Activated gamma-delta T cell treated with Interleukin-2 at 50 U/mL for 16 hours (primary cell): ENCODE measurements around the gene PLCB1.

Experiments used
- DNase-seq: peaks from one replicate; pipeline ENCODE4 v3.0.0-alpha.2; 2020

Gene PLCB1

DNA sequence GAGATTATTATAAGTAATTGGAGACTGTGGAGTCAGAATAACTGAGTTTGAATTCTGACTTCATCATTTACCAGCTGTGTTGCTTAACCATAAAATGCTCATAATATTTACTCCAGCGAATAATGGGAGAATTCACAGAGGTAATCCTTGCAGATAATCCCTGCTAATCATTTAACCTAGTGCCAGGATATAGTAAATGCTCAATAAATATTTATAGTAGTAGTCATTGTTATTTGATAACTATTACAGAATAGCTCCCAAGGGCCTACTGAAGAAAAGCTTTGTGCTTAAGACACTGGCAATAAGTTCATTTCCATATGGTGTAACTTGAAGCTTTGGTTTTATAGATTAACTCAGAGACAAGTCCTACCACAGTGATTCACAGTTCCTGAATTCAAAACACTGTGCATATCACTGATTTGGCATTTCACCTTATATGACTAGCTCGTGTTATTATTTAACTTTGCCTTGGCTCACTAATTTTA is 728.0 kb downstream of the PLCB1 start:
- no peak for DNase-seq

DNA sequence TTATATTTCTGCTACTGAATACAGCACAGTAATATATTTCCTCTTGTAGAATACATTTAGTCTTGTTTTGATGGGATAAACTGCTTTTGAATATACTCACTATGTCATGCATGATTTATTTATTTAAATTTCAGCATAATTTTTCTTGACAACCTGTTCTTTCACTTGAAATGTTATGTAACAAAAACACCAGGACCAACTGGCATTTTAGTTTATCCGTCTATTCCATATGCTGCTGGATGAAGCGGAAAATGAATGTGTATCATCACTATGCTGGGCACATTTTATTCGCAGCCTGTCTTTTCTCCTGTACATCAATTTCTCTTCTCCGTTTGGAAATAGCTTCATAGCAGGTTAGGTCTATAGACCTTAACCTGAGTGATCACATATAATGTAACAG is 730.0 kb downstream of the PLCB1 start:
- DNase-seq = no peak

DNA sequence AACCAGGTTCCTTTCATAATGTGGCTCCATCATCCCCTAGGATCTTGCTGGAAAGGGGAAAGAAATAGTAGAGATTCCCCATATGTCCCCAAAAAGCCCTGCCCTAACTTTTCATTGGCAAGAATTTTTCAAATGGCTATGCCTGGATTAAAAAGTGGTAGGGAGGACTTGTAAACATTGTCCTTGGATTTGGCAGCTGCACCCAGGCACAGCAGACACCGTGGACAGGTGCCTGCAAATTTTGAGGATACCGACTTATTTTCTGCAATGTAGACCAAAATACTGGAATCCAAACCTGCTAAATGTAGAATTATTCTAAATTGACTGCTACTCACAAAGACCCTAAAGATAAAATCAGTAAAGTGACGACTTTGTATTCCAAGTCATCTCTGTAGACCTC is 733.6 kb downstream of the PLCB1 start:
- no peak for DNase-seq

DNA sequence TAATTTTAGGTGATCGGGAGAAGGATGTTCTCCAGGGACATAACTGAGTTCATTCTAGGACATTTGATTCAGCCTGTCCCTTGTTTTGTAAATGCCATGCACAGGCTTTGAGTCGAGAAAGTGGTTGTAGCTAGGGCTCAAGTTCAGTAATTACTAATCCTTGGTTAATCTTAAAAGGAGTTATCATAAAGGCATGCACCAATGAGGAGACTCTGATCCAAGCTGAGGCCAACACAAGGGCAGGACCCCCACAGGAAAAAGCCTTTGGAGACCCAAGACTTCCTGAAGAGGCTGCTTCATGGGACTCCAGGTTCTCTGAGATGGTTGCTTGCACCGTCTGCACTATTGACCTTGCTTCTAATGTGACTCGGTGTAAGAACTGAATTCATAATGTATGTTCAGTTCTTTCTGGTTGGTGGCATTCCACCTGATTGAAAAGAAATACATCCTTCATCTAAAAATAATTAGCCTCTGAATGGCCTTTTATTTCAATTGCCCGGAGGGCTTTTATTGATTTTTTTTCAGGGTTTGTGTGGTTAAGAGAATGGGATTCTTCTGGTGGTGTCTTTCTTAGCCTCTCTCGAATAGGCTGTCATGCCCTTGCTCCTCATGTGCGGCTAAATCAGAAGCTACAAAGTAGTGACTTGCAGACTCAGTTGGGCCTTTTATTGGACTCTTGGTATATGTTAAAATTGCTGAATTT is 735.1 kb downstream of the PLCB1 start:
- no peak for DNase-seq

DNA sequence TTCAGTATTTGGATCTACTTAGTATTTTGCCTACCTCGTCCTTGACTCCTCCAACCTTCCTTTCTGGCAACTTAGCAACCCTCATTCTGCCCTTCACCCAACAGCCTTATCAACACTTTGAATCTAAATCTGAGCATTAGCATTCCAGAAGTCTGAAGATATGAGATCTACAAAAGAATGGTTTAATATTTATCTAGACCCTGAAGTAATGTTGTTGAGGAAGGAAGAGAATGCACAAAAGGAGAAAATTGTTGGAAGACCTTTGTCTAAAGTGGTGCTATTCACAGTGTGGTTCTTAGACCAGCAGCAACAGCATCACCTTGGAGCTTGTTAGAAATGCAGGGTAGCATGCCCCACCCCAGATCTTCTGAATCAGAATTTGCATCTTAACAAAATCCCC is 738.6 kb downstream of the PLCB1 start:
- DNase-seq = no peak

DNA sequence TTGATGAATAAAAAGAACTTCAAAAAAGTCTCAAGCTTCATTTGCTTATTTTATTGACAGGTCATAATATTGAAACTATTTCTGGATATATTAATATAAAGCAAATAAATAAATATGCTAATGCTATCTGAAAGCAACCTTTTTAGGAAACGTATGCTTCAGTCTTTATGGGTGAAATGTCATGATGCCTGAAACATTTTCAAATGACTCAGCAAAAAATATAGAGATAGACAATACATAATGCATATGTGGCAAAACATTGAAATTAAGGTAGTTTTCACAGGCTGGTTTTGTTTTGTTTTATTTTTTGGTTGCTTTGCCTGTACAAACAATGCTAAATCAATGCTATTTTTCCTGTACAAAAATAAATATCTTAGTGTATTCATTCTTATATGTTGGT is 742.4 kb downstream of the PLCB1 start:
- DNase-seq = no peak

DNA sequence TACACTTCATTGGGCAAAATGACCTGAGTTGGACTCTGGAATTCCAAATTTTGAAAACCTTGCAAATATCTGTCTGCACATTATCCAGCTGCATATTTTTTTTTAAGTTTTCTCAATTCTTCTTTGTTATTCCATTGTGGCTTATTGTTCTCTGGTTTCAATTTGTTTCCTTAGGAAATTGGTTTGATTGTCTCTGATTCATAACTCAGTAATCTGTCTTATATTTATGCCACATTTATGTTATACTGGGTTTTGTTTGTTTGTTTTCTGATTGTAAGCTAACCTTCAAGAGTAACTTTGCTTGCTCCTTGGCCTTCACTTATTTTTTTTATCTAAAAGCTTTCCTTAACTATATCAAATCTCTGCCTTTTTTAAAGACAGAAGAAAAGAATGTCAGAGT is 743.5 kb downstream of the PLCB1 start:
- DNase-seq = no peak

DNA sequence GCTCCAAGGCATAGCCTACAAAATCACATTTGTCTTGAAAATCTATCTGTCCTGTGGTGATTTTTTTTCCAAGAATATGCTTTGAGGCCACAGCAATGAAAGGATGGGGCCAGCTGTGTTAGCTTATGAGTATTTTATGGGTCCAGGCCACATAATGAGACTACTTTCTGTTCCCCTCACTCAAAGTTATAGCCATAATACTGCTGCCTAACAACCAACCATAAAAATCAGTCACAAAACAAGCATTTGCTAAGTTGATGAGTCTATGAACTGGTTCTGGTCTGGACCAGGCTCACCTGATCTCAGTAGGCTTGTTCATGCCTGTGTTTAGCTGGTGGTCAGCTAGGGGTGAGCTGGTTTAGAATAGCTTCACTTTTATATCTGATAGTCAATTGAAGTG is 744.3 kb downstream of the PLCB1 start:
- no peak for DNase-seq

DNA sequence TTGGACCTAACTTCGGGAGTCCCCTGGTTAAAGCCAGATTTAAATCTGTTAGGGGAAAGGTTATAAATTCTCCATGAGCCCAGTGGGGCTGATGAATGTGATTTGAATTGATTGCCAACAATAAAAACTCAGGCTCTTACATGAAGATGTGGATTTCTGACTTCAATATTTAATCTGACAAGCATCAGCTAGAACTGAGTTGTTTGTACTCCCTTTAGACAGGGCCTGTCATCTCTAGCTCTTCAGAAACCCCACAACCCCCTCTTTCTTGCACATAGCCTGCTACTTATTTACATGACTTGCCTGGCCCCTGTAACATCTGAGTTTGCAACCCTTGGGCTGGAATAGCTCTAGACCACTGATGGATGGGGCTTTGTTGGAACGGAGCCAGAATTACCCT is 745.2 kb downstream of the PLCB1 start:
- no peak for DNase-seq

DNA sequence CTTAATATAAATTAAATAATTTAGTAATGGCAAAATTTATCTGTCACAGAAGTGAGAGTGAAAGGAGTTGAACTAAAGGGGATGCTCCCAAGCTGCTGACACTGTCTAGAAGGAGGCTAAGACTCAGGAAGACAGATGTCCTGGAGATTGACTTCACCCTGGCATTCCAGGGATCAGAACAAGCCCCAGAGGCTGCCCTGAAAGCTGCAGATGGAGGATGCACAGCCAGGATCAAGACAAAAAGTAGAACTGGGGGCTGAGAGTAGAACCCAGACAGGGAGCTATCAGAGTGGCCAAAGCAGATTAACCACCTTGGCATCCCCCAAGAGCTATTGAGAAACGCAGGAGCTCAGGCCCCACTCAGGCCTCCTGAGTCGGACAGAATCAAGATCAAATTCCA is 747.6 kb downstream of the PLCB1 start:
- no peak for DNase-seq

DNA sequence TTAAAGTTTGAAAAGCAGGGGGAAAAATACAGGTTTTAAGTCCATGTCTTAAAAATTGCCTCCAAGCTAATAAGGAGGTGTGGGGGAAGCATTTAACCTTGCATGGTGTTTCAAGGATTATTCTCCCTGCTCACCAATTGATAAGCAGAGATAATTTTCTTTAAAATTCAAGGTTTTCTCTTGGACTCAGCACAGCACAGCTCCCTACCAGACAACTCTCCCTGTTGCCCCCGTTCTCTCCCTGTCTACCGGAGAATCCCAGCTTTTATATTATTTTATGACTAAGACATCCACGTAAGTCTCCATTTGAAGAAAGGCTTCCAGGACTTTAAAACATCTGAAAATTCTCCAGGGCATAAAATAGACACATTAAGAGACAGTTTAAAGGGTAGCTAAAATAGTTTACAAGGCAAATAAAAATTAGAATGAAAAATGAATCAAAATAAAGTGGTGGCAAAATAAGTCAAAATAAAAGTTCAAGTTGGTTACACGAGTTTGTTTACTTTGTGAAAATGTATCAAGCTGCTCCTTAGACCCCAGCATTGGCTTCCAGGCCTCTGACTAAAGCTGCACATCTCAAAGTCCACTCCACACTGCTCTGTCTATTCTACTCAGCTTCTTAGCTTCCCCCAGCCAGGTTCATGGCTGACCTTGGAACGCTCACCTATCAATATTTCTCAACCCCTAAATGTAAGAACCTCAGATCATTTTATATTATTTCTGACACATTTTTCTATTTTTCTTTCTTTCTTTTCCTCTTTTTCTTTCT is 748.2 kb downstream of the PLCB1 start:
- no peak for DNase-seq

DNA sequence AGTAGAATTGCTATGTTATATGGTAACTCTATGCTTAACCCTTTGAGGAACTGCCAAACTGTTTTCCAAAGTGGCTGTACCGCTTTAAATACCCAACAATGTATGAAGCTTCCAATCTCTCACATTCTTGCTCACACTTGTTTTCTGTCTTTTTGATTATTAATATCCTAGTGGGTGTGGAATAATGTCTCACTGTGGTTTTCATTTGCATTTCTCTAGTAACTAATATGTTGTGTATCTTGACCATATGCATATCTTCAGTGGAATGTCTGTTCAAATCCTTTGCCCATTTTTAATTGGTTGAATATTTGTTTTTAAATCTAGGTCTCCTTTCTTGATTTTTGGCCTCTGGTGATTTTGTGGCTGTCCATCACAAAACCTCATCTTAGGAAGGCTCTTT is 759.0 kb downstream of the PLCB1 start:
- DNase-seq = no peak

DNA sequence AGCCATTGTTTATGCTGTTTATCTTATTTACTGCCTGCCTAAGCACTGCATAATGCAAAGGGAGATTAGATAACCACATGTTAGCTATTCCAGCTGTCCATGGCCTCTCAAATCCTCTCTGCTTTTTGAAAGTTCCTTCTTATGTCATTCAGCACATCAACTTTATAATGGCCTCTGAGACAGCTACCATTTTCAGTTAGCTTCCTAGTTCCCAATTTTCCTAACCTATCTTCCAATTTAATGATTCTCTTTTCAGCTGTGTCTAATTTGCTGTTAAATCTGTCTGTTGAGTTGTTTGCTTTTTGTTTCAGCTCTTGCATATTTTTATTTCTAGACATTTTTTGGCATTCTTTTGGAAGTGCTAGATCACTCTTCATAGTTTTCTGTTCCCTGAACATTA is 763.4 kb downstream of the PLCB1 start:
- no peak for DNase-seq

DNA sequence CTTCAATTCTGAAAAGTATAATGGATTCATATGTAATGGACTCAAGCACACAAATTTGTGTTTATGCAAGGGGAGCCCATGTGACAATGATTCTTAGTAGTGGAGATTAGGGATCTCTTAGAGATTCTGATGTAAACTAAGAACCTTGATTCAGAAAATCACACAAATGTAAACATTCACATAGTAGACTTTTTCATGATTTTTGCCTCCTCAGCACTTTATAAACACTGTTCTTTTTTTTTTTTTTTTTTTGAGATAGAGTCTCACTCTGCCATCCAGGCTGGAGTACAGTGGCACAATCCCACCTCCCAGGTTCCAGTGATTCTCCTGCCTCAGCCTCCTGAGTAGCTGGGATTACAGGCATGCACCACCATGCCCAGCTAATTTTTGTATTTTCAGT is 766.8 kb downstream of the PLCB1 start:
- DNase-seq = no peak

DNA sequence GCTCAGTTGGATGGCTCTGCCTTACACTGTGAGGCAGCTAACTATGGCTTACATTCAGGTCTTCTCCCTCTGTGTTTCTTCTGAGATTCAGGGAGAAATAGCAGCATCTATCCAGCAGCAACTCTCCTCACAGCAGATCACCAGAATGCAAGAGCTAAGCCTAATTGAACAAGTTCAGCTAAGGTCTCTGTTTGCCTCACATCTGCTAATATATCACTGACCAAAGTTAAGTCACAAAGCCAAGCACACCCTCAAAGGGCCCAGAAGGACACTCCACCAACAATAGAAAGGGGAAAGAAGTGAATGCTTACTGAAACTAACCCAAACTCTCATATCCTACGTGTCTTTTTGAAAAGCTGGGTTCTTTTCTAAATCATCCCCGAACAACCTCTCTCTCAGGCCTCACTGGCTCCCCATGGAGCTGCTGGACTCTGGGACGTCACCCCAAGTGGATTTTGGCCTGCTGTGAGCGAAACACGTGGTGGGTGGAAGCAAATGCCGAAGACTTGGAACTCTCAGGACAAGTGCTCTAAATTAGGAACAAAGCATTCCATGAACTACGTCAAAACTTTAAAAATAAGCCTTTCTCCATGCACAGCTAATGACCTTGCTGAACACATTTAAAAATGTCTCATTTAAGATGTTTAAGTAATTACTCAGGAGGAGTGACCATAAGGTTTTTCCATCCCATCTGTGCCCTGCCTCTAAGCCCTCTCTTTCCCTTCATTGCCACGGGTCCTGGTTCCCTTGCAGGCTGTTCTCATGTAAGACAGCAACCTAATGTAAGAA is 769.4 kb downstream of the PLCB1 start:
- DNase-seq = no peak

DNA sequence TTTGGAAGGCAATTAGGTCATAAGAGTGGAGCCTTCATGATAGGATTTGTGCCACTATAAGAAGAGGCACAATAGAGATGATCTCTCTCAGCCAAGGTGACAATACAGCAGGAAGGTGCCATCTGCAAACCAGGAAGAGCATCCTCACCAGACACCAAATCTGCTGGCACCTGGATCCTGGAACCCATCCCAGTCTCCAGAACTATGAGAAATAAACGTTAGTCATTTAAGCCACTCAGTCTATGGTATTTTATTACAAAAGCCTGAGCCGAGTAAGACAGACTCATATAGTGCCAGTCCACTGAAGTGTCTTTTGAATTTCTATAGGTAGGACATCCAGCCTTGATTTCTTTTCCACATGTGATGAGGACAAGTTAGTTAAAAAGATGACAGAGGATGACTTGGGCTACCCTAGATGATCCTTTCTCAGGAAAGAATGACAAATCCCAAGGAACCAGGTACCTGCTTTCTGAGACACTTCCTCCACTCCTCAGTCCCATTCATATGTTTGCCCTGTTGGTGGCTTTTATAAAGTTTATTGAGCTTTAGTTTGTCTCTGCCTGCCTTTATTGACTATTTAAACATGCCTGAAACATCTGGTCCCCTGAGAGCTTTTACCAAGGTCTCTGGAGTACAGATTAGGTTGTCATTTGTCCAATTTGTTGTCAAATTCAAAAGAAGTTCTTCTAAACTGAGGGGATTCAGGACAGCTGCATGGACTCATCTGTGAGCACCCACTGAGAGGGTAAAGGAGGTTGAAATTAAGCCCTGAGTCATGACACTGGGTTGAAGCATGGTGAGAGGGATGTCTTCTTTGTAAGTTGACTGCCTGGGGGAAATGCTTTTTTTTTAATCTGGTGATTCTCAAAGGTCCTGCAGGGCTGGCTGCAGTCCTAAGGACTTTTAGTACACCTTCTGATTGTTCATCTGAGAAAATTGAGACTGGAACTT is 771.9 kb downstream of the PLCB1 start:
- no peak for DNase-seq

DNA sequence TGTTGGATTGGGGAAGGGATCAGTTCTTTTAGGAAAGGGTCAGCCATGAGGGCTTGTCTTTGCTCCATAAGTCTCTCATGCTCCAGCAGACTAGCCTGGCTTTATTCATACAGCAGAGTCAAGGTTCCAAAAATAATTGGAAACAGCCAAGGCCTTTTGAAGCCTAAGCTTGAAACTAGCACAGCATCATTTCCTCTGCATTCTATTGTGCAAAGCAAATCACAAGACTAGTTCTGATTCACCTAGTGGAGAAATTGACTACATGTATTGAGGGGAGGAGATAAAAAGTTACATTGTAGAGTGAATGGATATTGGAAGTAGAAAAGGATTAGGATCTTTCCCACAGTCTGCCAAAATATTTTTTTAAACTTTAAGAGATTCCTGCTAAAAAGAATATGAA is 777.5 kb downstream of the PLCB1 start:
- no peak for DNase-seq

DNA sequence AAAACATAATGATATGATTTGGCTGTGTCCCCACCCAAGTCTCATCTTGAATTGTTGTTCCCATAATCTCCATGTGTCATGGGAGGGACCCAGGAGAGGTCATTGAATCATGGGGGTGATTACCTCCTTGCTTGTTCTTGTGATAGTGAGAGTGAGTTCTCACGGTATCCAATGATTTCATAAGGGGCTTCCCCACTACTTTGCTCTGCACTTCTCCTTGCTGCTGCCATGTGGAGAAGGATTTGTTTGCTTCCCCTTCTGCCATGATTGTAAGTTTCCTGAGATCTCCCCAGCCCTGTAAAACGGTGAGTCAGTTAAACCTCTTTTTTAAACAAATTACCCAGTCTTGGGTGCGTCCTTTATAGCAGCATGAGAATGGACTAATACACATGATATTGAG is 780.0 kb downstream of the PLCB1 start:
- no peak for DNase-seq

DNA sequence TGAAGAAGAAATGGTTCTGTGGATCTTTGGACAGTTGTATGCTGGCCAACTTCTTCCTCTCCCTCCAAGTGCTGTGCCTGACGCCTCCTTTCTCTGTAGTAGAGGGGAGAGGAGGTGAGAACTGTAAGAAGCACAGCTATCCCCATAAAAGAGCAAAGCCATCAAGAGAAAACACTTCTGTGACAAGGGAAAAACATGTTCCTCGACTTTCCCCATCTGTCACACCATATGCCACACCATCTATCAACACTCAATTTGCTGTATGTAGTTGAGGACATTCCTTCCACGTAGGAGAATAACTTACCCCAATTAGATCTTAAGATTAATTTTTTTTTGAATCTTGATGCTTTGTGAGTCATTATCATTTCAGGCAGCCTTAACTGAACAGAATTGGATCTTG is 780.7 kb downstream of the PLCB1 start:
- no peak for DNase-seq

DNA sequence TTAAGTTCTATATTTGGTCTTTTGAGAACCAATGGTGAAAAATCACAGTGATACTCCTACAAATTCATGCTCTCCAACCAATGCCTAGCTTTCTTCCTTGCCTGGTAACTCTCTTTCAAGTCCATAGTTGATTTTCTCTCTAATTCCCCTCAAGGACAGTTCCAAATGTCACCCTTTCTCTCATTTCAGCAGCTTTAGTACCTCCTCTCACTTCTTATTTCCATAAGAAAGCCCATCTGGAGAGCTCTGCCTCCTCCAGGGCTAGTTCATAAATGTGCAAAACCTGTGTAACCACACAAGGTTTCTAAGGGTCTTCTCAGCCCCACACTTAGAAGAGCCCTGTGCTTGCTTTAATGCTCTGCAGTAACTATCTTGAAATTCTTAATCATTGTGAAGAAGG is 781.4 kb downstream of the PLCB1 start:
- DNase-seq = no peak

DNA sequence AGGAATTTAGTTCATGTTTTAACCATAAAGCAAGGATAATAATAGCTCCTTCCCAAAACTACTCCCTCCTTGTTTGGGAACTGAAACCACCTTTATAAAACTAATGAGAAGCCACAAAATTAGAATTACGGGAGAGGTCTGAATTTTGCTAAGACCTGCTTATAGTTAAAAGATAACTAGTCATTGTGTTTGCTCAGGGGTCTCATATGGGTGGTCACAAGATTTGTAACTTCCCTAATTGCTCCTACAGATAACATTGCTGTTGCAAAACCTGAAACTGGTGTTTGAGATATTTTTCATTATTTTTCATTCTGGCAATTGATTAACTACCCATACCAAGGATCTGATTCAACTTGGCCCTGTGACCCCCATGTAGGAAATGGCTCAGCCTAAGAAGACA is 782.4 kb downstream of the PLCB1 start:
- DNase-seq = no peak

DNA sequence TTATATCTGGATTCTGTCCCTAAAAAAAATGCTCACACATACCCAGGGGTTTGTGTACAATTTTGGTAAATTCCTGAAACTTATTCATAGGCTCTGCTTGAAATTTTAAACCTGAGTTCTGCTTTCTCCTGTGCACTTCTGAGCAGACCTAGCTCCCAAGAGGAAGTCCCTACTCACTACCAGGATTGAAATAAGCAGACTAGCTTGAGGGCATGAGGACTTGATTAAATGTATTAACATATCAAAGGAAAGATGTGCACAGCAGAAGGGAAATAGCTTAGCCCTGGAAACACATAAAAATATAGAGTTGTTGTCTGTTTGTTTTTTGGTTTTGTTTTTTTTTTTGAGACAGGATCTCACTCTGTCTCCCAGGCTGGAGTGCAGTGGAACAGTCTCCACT is 785.0 kb downstream of the PLCB1 start:
- no peak for DNase-seq

DNA sequence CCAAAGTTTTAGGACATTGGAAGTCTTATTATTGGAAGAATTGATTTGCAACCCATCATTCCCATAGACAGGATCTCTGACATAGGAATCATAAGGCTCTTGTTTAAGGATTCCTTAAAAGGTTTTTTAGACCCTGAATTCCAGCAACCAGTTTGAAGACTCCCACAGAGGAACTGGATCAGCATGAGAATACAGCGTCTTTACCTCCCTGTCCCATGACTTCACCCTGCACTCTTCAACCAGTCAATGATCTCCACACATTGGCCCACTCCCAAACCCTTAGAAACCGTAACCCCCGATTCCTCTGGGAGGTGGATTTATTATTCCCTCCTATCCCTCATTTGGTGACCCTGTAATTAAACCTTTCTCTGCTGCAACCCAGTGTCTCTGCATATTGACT is 786.1 kb downstream of the PLCB1 start:
- DNase-seq = no peak
